ENCODE results near the gene SCARF1. TPM values are rescaled to one million over a fixed set of nuclear protein-coding genes. Genes with fewer than 3 reads are reported as not detected.

The SCARF1 gene
- total RNA-seq, 1 experiment from 2014 or later = 0.73 TPM

GRCh38 chr17:1597861-1598342 lies 47.6 kb downstream of the SCARF1 start:
- no peak for ATAC-seq
- DNase-seq = no peak
- no peaks in the 10 kb centered on the region for H4K20me1 ChIP-seq (ENCODE audit: low read length)
- TF ChIP-seq CTCF (conservative IDR thresholded peaks at IDR 0.05; ENCODE audit: low read depth, low read length) (no peak), EZH2 (IDR thresholded peaks at IDR 0.05; ENCODE audit: low read length, unreplicated experiment) (no peak), EZH2phosphoT487 (IDR thresholded peaks at IDR 0.05; ENCODE audit: borderline replicate concordance, low read length) (no peak)
- no peaks in the 10 kb centered on the region for H3F3A ChIP-seq (ENCODE audit: low read length, unreplicated experiment)
- H3K4me3 ChIP-seq (ENCODE audit: low read length) = no peak overlapping the region
- no peaks in the 10 kb centered on the region for H3K79me2 ChIP-seq (ENCODE audit: low read length)
- H3K27ac ChIP-seq (ENCODE audit: low read length) = no peak overlapping the region
- no peaks in the 10 kb centered on the region for H3K36me3 ChIP-seq (ENCODE audit: low read depth, low read length)
- no peak overlapping the region for H3K9ac ChIP-seq (ENCODE audit: low read length)
- intact Hi-C loops (cut with micrococcal nuclease) = no loop called here
- no peaks in the 10 kb centered on the region for H3K4me1 ChIP-seq (ENCODE audit: insufficient read depth, low read length)
- H3K9me3 ChIP-seq (ENCODE audit: low read length) = no peaks in the 10 kb centered on the region
- no peak overlapping the region for H2AFZ ChIP-seq (ENCODE audit: low read length)
- POLR2A ChIA-PET (ENCODE audit: unreplicated experiment) = no interaction called here
- H3K9me2 ChIP-seq (replicated peaks; ENCODE audit: low read length) = no peaks in the 10 kb centered on the region
- no peaks in the 10 kb centered on the region for H3K27me3 ChIP-seq (ENCODE audit: low read length)
- BruUV-seq (replicated peaks) = no TSS peak
- no peak overlapping the region for H3K4me2 ChIP-seq (ENCODE audit: low read length)
- CTCF ChIA-PET = no interaction called here

GRCh38 chr17:1593630-1593931 lies 52.0 kb downstream of the SCARF1 start:
- CTCF ChIA-PET = interaction anchor here (0.6 kb wide), 1 partner anchor 37 kb away, joined by 8 read pairs; no protein-coding TSS in a partner anchor

More at GRCh38 chr17:1593630-1593931, 52.0 kb downstream of the SCARF1 start:
- Histone ChIP-seq H4K20me1 (ENCODE audit: low read length) (peaks cover 4% of the 10 kb centered on the region; the same call in 1 of the 2 replicates), H3K27ac (ENCODE audit: low read length) (no peak overlapping the region), H3K36me3 (ENCODE audit: low read depth, low read length) (no peaks in the 10 kb centered on the region), H3K27me3 (ENCODE audit: low read length) (no peaks in the 10 kb centered on the region), H3K9ac (ENCODE audit: low read length) (no peak overlapping the region), H3K4me3 (ENCODE audit: low read length) (no peak overlapping the region), H3K79me2 (ENCODE audit: low read length) (no peaks in the 10 kb centered on the region), H3F3A (ENCODE audit: low read length, unreplicated experiment) (no peaks in the 10 kb centered on the region), H3K4me2 (ENCODE audit: low read length) (no peak overlapping the region), H3K9me3 (ENCODE audit: low read length) (no peaks in the 10 kb centered on the region), H2AFZ (ENCODE audit: low read length) (no peak overlapping the region), H3K9me2 (replicated peaks; ENCODE audit: low read length) (no peaks in the 10 kb centered on the region), H3K4me1 (ENCODE audit: insufficient read depth, low read length) (peaks cover 13% of the 10 kb centered on the region)
- no peak for ATAC-seq
- intact Hi-C loops (cut with micrococcal nuclease) = no loop called here
- TF ChIP-seq EZH2 (IDR thresholded peaks at IDR 0.05; ENCODE audit: low read length, unreplicated experiment) (no peak), EZH2phosphoT487 (IDR thresholded peaks at IDR 0.05; ENCODE audit: borderline replicate concordance, low read length) (no peak), CTCF (conservative IDR thresholded peaks at IDR 0.05; ENCODE audit: low read depth, low read length) (no peak)
- BruUV-seq (replicated peaks) = no TSS peak
- POLR2A ChIA-PET (ENCODE audit: unreplicated experiment) = no interaction called here
- DNase-seq = no peak
